HG02970 (cell line): ENCODE data around the gene SNN.

Experiments
- ATAC-seq: cut with Tn5 transposase; IDR thresholded peaks from one replicate; pipeline ENCODE4 v1.9.1; 2021; ENCODE audit warnings: mild to moderate bottlenecking, moderate library complexity, moderate number of reproducible peaks; ENCODE audit not compliant: unreplicated experiment, low FRiP score

Gene SNN

GRCh38 chr16:11677959-11678881 is 10.0 kb downstream of the SNN start:
- ATAC-seq, result no peak

GRCh38 chr16:11679250-11679649 is 11.0 kb downstream of the SNN start:
- no peak for ATAC-seq

GRCh38 chr16:11679941-11680911 is 12.0 kb downstream of the SNN start:
- no peak for ATAC-seq

GRCh38 chr16:11681556-11681955 is 13.3 kb downstream of the SNN start:
- ATAC-seq, result no peak

- ATAC-seq, result no peak
These were observed 13.9 kb downstream of the SNN start for GRCh38 chr16:11681976-11682654.

GRCh38 chr16:11682655-11683096 is 14.4 kb downstream of the SNN start:
- no peak for ATAC-seq

- ATAC-seq, result no peak
These were observed 14.9 kb downstream of the SNN start for GRCh38 chr16:11683145-11683544.

- no peak for ATAC-seq
These were observed 16.2 kb downstream of the SNN start for GRCh38 chr16:11684231-11685025.

GRCh38 chr16:11685844-11686618 is 17.8 kb downstream of the SNN start:
- no peak for ATAC-seq

- ATAC-seq, result no peak
These were observed 18.6 kb downstream of the SNN start for GRCh38 chr16:11686713-11687380.

- ATAC-seq, result no peak
These were observed 19.6 kb downstream of the SNN start for GRCh38 chr16:11687601-11688519.

GRCh38 chr16:11688520-11688886 is 20.2 kb downstream of the SNN start:
- ATAC-seq, result no peak

GRCh38 chr16:11689031-11689840 is 21.0 kb downstream of the SNN start:
- peak; percentile 74 for ATAC-seq

GRCh38 chr16:11691235-11691634 is 23.0 kb downstream of the SNN start:
- no peak for ATAC-seq

GRCh38 chr16:11691771-11692170 is 23.5 kb downstream of the SNN start:
- no peak for ATAC-seq

- no peak for ATAC-seq
These were observed 23.9 kb downstream of the SNN start for GRCh38 chr16:11692171-11692570.

- ATAC-seq, result no peak
These were observed 24.4 kb downstream of the SNN start for GRCh38 chr16:11692651-11693050.
